Stimulated activated naive CD4-positive, alpha-beta T cell (primary cell): ENCODE measurements around the gene SH3BGRL2.
"Not testable (repeated sequence)": the region's sequence is repeated elsewhere in the genome, so short reads cannot be mapped to it uniquely, and the experiment has no call there.

Source experiments
- DNase-seq, 6 experiments: peaks; one replicate each; lab custom pipeline; 2025; lab: John Stamatoyannopoulos, UW

The SH3BGRL2 gene

DNA sequence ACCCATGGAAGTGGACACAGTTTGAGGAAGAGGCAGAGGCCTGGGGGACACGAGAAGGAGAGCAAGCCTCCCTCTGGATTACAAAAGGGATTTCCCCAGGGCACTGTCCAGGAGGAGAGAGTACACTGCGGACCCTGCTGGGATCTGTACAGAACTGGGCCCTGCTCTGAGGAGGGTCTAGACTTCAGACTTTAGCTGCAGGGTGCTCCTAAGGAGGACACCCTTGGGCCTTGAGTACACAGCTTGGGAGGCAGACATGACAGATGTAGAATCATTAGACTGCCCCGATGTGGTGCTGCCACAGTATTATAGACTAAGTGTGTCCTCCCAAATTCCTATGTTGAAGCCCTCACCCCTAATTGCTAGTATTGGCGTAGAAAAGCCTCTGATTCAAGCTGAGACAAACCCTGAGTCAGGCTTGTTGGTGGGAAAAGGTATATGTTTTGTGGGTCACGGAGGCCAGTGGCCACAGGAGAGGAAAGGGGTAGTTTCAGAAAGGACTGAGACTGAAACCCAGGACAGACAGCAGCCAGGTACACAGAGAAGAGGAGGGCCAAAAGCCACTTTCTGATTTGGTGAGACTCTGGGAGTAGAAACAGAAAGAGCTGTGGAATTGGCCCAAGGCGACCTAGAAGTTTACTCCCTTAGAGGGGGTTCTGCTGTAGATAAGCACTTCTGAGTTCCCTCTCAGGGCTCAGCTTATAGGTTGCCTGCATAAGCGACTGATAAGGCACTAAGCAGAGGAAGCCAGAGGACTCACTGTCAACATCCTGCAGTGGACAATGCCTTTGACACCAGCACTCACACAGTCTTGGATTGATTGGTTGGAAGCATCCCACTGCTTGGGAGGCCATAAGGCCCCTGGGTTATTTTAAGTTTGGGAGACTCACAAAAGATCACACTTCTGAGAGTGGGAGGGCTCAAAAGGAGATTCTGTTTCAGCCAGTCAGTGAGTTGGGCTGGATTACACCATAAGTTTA is 16.5 kb upstream of the SH3BGRL2 start:
- DNase-seq: no peak

DNA sequence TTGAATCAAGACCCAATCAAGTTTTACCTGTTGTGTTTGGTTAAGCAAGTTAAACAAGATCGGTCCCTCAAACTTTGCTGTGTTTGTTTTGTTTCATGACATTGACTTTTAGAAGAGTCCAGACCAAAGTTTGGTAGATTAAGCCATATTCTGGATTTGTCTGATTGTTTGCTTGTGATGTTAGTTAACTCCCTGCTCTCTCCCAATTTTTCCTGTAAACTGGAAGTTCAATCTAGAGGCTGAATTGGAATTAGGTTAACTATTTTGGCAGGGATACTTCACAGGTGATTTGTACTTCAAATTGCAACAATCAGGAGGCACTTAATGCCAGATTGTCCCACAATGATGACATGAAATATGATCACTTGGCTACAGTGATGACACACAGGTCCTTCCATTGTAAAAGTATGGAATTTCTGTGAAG is 13.6 kb upstream of the SH3BGRL2 start:
- no peak for DNase-seq

DNA sequence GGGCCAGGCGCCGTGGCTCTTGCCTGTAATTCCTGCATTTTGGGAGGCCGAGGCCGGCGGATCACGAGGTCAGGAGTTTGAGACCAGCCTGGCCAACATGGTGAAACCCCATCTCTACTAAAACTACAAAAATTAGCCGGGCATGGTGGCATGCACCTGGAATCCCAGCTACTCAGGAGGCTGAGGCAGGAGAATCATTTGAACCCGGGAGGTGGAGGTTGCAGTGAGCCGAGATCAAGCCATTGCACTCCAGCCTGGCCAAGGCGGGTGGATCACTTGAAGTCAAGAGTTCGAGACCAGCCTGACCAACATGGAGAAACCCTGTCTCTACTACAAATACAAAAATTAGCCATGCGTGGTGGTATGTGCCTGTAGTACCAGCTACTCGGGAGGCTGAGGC is 12.7 kb upstream of the SH3BGRL2 start:
- DNase-seq: not testable (repeated sequence)

DNA sequence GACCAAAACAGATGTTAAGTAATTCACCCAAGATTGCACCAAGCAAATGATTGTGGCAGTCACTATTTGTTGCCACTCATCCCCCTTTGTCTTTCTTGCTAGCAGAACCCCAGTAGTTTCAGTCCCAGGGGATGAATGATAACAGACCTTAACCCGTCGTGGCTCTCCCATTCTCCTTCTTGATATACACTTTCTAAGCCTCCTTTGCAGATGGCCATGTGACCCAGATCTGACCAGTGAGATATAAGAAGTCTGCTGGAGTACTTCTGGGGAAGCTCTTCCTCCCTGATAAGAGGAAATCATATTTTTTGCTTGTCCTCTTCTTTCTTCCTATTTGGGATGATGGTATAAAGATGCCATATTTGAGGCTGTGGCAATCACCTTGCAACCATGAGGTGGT is 9.6 kb upstream of the SH3BGRL2 start:
- no peak for DNase-seq

DNA sequence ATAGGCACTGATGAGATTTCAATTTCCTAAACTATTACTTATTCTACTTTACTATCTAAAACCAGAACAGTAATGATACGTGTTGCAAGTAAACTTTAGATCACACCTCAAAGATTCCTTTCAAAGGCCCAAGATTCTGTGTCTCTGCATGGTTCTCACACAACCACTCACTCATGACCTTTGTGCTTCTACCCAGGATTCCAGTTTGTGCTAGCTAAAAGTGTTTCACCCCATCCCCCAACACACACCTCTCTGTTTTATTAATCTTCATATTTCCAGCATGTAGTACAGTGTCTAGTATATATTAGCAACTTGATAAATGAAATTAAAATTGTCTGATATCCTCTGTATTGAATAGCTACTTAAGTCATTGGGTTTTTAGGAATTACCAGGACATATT is 8.8 kb upstream of the SH3BGRL2 start:
- DNase-seq: no peak

DNA sequence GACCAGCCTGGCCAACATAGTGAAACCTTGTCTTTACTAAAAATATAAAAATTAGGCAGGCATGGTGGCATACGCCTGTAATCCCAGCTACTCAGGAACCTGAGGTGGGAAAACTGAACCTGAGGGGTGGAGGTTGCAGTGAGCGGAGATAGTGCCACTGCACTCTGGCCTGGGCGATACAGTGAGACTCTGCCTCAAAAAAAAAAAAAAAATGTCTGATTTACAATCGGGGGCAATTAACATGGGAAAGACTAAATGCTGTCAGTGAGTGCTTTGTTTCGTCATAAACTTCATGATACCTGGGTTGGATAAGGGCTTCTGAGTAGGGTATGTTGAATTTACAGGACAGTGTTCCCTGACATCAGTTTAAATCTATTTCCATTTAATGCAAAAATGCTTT is 8.0 kb upstream of the SH3BGRL2 start:
- DNase-seq: no peak

DNA sequence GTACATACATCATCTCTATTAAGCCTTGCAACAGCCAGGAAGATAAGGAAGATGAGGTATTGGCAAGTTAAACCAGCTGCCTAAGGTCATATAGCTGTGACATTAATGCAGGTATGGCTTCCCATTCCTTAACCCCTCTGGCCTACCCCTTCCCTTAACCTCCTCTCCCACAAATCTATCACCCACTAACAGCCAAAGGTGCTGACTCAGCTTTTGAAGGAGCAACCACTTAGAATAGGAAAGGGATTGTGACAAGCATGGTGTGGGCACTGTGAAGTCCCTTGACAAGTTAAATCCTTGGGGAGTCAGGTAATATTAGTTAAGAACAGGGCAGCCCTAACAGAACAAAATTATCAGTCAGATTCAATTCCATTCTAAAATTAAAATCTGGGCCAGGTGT is 5.4 kb upstream of the SH3BGRL2 start:
- DNase-seq: no peak

DNA sequence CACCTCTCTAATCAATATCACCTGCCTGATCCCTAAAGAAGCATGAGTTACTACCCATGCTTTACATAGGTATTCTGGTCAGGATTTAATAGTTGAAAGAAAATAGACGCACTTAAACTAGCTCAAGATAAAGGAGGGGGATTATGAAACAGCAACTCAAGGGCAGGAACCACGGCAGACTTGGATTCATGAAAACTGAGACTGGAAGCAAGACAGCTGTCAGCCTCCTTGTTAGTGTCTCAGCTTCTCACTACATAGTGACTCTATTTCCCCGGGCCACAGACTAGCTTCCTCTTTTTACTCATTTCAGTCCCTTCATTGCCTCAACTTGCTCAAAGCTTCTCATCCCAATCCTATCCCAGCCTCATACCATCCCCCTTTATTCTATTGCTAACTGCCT is 4.3 kb upstream of the SH3BGRL2 start:
- no peak for DNase-seq

DNA sequence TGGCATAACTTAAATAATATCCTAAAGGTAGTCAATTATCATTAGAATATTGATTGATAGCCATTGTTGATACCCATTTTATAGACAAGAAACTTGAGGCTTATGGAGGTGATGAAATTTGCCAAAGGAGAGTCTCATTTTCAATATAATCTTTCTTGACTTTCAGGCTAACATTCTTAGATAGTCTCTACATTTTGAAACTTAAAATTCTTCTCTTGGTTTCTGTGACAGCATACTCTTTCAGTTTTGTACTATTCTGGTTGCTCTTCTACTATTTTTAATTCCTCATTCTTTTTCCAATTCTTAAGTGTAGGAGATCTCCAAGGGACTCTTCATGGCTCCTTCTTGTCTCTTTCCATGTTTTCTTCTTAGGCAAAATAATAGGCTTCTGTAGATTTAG is 3.7 kb upstream of the SH3BGRL2 start:
- no peak for DNase-seq

DNA sequence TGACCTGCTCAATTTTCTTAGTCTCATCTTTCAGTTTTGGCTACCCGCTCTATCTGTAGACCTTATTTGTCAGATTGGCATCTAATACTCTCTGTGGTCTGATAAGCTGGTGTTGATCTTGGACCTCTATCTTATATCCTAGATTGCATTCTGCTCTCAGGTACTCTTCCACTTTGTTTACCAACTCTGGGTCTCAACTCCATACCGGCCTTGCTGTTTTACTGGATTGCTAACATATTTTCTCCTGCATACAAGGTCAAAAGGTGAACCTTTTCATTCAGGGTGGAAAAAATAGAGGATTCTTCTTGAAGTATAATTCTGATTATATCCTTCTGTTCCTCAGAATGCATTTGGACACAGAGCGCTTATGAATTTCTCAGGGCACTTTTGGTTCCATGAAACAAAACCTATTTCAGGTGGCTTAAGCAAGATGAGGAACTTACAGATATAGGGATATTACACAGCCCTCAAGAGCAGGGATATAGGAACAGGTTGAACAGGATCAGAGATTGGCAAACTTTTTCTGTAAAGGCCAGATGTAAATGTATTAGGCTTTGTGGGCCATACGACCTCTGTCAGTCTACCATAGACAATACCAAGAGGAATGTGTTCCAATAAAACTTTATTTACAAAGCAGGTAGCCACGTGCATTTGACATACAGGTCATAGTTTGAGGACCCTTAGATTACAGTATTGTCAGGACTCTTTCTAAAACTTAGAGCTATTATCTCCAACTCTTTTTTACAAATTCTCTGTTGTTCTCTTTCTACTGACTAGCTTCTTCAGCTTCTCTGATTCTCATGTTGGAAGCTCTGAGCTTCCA is 2.5 kb upstream of the SH3BGRL2 start:
- no peak for DNase-seq

DNA sequence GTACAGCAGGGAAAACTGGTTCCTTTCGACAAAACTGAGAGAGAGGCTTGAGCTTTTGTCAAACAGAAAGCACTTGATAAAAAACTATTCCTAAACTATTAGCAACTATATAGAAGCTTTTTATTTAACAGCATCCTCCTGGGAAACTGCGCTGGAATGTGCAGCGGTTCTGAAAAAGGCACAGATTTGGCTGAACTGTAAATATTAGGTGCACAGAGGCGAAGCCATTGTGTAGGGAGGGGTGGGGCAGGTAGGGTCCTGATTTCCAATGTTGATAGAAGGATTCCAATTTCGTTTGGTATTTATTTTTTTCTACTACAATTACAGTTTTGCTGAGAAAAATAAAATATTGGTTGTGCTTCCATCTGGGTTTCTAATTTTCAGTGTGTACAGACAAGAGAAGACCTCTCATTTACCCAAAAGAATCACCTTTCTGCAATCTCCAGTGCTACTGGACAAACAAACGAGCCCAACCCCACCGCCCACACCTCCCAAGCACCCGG is 698 bp upstream of the SH3BGRL2 start:
- no peak for DNase-seq

DNA sequence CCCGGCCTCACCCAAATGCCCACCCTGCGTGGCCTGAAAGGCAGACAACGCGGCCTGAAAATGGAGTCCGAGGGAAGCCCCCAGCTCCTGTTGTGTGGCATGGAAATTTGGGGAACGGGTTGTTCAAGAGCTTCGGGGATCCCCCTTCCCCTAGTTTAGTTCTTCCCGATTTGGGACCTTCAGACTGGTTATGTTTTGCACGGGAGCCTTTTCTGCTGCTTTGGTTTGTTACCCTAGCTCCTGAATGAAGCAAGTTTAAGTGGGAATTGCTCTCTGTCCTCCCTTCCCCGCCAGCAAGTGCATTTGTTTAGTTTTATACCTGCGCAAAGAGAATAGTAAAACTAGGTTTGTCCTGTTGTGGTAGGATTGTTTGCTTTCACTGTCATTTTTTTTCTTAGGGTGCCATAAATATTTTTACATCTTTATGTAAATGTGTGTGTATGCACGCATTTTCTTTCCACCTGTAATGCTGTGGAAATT is 604 bp downstream of the SH3BGRL2 start:
- DNase-seq: no peak

DNA sequence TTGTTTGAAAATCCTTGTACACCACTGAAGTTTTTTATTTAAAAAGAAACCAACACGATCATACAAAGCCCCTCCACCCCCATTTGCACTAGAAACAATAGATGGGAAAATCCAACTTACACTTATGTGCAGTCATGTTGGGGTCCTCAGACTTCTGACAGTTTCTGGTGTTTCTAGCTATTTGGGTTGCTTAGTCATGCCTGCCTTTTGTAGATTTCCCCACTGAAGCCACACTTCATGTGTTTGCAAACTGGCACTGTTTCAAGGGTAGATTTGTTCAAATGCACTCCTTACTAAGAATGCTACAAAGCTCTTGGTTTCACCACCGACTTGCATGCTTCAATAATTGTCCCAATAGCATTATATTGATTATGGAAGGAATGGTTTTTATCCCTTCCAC is 1.5 kb downstream of the SH3BGRL2 start:
- DNase-seq: no peak

DNA sequence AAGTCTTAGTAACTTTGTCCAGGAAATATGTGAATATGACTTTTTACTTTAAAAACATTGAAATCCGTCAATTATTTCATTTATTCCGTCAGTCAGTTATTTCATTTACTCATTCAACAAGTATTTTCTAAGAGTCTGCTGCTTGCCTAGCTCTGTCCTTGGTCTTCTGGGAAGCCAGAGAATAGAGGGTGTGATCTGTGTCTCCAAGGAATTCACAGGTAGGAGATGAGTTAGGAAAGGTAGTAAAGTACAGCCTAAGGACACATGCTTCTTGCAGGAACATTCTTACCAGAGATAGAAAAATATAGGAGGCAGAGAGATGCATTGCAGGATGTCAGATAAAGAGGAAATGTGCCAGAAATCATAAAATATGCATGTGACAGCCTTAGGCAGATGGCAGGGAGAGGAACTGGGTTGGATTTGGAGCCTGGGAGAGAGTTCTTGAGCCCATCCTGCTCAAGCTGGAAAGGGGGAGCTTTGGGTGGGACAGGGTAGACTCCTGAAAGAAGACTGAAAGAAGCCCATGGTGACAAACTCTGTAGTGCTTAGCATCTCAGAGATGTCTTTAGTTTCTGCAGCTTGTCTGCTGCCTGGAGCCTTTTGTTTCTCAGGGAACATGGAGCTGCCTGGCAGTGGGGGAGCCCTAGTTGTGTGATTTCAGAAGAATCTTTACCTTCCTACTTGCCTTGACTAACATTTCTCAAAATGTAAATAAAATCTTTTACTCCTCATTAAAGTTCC is 3.5 kb downstream of the SH3BGRL2 start:
- DNase-seq: no peak

DNA sequence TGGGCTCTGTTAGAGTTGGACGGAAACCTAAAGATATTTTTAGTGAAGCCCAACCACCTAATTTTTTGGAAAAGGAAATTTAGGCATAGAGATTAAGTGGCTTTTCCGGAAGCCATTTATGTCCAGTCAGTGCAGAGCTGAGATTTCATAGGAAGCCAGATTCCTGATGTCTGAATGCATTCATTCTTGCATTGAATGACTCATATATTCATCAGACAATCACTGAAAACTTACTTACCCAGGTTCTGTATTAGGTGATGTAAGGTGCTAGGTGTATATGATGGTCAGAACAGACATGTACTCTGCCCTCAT is 4.1 kb downstream of the SH3BGRL2 start:
- DNase-seq: no peak

DNA sequence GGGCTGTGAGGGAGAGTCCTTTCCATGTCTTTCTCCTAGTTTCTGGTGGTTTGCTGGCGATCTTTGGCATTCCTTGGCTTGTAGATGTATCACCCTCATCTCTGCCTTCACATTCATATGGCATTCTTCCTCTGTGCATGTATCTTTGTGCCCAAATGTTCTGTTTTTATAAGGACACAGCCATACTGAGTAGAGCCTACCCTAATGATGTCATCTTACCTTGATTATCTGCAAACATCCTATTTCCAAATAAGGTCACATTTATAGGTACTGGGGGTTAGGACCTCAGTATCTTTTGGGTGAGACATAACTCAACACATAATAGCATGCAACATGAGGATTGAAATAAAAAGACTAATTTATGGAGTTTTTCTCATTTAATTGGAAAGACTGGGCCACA is 5.5 kb downstream of the SH3BGRL2 start:
- DNase-seq: no peak

DNA sequence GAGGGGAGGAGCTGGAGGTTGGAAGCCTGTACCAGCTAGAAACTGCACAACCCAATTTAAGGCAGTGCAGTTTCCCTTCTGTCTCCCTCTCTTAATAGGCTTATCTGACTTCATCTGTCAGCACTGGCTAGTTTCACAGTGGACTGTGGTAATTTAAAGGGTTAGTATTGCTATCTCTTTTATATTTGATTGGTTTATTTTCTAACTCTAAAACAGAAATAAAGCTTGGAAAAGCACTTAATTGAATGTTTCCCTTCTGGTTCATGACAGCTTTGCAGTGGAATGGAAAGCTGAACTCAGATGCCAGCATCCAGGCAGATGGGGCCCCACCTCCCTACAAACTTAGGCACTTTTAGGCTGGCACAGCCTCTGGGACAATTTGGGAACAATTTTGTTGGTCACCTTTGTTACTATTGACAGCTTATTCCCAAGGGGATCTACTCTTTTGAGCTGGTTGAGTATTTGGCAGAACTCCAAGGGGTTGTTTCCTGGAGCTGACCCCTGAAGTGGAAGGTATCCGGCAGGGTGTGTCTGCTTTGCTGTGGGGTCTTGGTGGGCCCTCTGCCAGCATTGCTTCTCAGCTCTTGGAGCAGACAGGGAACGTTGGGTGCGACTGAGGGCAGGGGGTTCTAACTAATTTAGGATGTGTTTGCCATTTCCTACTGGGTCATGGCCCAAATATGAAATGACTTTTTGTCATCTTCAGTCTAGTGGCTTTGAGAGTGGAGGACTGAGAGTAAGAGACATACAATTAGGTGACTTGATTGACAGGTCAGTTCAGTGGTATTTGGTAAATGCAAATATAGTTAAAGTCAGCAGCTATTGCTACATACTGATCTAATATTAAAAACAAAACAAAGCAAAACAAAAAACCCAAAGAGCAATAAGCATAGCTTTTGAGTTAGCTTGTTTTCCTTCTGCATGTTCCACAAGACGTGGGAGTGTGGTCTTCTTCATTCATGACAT is 9.3 kb downstream of the SH3BGRL2 start:
- no peak for DNase-seq

DNA sequence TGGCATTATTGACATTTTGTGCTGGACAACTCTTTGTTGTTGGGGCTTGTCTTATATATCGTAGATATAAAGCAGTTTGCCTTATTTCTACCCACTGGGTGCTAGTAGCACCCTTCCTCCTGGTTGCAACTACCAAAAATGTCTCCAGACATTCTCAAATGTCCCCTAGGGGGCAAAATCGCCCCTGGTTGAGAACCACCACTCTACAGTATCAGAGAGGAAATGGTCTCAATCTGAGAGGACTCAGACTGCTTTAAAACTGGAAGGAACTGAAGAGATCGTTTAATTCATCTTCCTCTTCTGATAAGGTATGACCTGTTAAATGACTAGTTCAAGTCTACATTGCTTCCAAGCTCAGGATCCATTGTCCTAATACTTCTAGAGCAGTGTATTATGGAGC is 14.9 kb downstream of the SH3BGRL2 start:
- peak in 4 of 6 experiments; percentile 16 to 52 (median 33) for DNase-seq

DNA sequence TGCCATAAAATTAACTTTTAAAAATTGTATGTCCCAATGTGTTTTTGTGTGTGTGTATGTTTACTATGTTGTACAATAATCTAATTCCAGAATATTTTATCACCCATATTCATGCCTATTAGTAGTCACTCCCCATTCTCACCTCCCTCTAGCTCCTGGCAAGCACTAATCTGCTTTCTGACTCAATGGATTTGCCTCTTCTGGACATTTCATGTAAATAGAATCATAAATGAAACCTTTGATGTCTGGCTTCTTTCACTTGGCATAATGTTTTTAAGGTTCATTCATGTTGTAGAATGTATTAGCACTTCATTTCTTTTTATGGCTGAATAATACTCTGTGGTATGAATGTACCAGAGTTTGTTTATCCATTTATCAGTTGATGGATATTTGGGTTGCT is 15.4 kb downstream of the SH3BGRL2 start:
- no peak for DNase-seq

DNA sequence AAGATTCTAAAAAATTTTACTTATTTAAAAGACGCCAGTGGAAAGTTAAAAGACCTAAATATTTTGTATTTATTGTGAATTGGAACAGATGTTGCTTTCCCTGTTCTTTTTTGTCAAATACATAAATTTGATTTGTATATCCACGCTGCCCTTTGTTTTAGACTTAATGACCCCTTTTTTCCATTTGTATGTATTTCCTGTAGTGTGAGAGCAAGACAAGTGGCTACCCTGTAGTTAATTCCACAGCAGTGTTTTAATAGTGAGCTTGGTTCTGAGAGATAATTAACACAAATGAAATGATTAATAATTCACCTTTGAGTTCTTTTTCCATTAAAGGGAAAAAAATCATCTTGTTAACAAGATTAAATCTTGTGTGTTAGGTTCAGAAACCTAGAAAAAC is 16.6 kb downstream of the SH3BGRL2 start:
- no peak for DNase-seq

DNA sequence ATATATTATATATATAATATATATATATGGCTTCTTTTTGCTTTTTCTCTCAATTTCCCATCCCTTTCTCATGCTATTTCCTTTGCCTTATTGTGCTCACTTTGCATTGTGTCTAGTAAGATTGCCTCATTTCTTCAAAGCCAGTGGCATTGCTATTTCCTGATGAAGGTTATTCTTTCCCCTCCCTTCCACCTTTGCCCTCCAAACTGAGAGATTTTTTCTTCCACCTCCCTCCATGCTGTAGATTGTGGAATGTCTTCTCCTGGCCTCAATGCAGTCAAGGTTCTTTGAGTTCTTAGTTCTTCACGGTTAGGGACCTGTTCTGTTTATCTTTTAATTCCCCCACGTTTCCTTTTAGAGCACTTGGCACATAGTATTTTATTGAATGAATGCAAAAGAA is 17.2 kb downstream of the SH3BGRL2 start:
- no peak for DNase-seq
